ENCODE data around the gene RYR2. TPM values are rescaled to one million over a fixed set of nuclear protein-coding genes. Genes with fewer than 3 reads are reported as not detected.

The RYR2 gene
- polyA plus RNA-seq, 1 of the 3 experiments (the other 2 are of a cell fraction) = under 0.01 TPM

- Histone ChIP-seq H3K9me3 (0 out of 2 replicates have a peak, but pooled peaks cover 8% of the 10 kb centered on the region), H4K20me1 (ENCODE audit: insufficient read depth) (no peaks in the 10 kb centered on the region), H3K9ac (no peak overlapping the region), H3K27ac (ENCODE audit: low read depth in 2 of 2, low read length in 1 of 2) (no peak overlapping the region), H3F3A (replicated peaks; ENCODE audit: insufficient read depth) (no peaks in the 10 kb centered on the region), H3K4me1 (ENCODE audit: control insufficient read depth in 1 of 2, insufficient read depth in 2 of 2, low read depth in 1 of 2, low read length in 1 of 2) (no peaks in the 10 kb centered on the region), H3K9me2 (no peaks in the 10 kb centered on the region), H3K36me3 (replicated peaks in 1 of 2; ENCODE audit: control insufficient read depth in 1 of 2, insufficient read depth in 2 of 2, low read length in 1 of 2) (no peaks in the 10 kb centered on the region), H2AFZ (ENCODE audit: low read depth) (no peak overlapping the region), H3K4me3 (ENCODE audit: low read depth in 2 of 2, low read length in 1 of 2) (no peak overlapping the region), H3K79me2 (ENCODE audit: insufficient read depth) (no peaks in the 10 kb centered on the region), H3K27me3 (ENCODE audit: insufficient read depth) (no peaks in the 10 kb centered on the region), H3K4me2 (no peak overlapping the region)
- TF ChIP-seq SIN3A (IDR thresholded peaks at IDR 0.05; ENCODE audit: borderline replicate concordance, low read depth, low read length) (no peak), PBX3 (IDR thresholded peaks at IDR 0.05) (no peak), RAD21 (IDR thresholded peaks at IDR 0.05; ENCODE audit: low read length) (no peak), RFX5 (IDR thresholded peaks at IDR 0.05; ENCODE audit: low read length) (no peak)
- CTCF ChIA-PET = interaction anchor here (1.3 to 2.4 kb wide), 2 partner anchors 106 to 807 kb away, joined by 3 to 9 read pairs; no protein-coding TSS in a partner anchor
- POLR2A ChIA-PET = no interaction called here
- 60% methylated on average over 13 of the region's 14 CpGs for WGBS (ENCODE audit: low lambda C conversion rate)
- no peak for DNase-seq
These were observed 524.6 kb downstream of the RYR2 start for GRCh38 chr1:237566581-237566980.

GRCh38 chr1:237568955-237569354, 527.0 kb downstream of the RYR2 start:
- H3K36me3 ChIP-seq (replicated peaks in 1 of 2; ENCODE audit: control insufficient read depth in 1 of 2, insufficient read depth in 2 of 2, low read length in 1 of 2) = no peaks in the 10 kb centered on the region
- POLR2A ChIA-PET = no interaction called here
- H4K20me1 ChIP-seq (ENCODE audit: insufficient read depth) = no peaks in the 10 kb centered on the region
- no peaks in the 10 kb centered on the region for H3K4me1 ChIP-seq (ENCODE audit: control insufficient read depth in 1 of 2, insufficient read depth in 2 of 2, low read depth in 1 of 2, low read length in 1 of 2)
- no peak overlapping the region for H3K27ac ChIP-seq (ENCODE audit: low read depth in 2 of 2, low read length in 1 of 2)
- DNase-seq = no peak
- H3K4me3 ChIP-seq (ENCODE audit: low read depth in 2 of 2, low read length in 1 of 2) = no peak overlapping the region
- H3K9me3 ChIP-seq = 0 out of 2 replicates have a peak, but pooled peaks cover 8% of the 10 kb centered on the region
- H3K79me2 ChIP-seq (ENCODE audit: insufficient read depth) = no peaks in the 10 kb centered on the region
- 53% methylated on average over 9 of the region's 9 CpGs for whole genome bisulfite sequencing (ENCODE audit: low lambda C conversion rate)
- CTCF ChIA-PET = interaction anchor here (1.1 to 2.4 kb wide), 3 partner anchors 20 to 809 kb away, joined by 3 to 9 read pairs (median 3); no protein-coding TSS in a partner anchor
- no peaks in the 10 kb centered on the region for H3K9me2 ChIP-seq
- no peak overlapping the region for H2AFZ ChIP-seq (ENCODE audit: low read depth)
- H3F3A ChIP-seq (replicated peaks; ENCODE audit: insufficient read depth) = no peaks in the 10 kb centered on the region
- H3K27me3 ChIP-seq (ENCODE audit: insufficient read depth) = no peaks in the 10 kb centered on the region
- no peak overlapping the region for H3K4me2 ChIP-seq
- TF ChIP-seq TEAD4 (IDR thresholded peaks at IDR 0.05; ENCODE audit: borderline replicate concordance, insufficient read depth) = no peak
- TF ChIP-seq RAD21 (IDR thresholded peaks at IDR 0.05; ENCODE audit: low read length) = no peak
- TF ChIP-seq MEF2A (IDR thresholded peaks at IDR 0.05; ENCODE audit: borderline replicate concordance, low read depth) = no peak
- no peak for TF ChIP-seq MXI1 (IDR thresholded peaks at IDR 0.05; ENCODE audit: low read depth, low read length)
- no peak for TF ChIP-seq GABPA (IDR thresholded peaks at IDR 0.05; ENCODE audit: low read depth)
- no peak for TF ChIP-seq IRF3 (IDR thresholded peaks at IDR 0.05; ENCODE audit: low read depth, low read length)
- no peak for TF ChIP-seq CHD2 (IDR thresholded peaks at IDR 0.05; ENCODE audit: low read length, partially characterized antibody)
- TF ChIP-seq REST (IDR thresholded peaks at IDR 0.05; ENCODE audit: low read depth, low read length) = no peak
- no peak for TF ChIP-seq GATA2 (CRISPR knock-in tag; IDR thresholded peaks at IDR 0.05)
- TF ChIP-seq FOXM1 (IDR thresholded peaks at IDR 0.05; ENCODE audit: low read depth) = no peak
- no peak for TF ChIP-seq YY1 (IDR thresholded peaks at IDR 0.05; ENCODE audit: low read depth)
- no peak for TF ChIP-seq POLR2AphosphoS5 (IDR thresholded peaks at IDR 0.05; ENCODE audit: low read depth, low read length)
- no peak for TF ChIP-seq EZH2phosphoT487 (IDR thresholded peaks at IDR 0.05; ENCODE audit: borderline replicate concordance, low read depth)
- no peak for TF ChIP-seq ZBTB33 (IDR thresholded peaks at IDR 0.05; ENCODE audit: borderline replicate concordance, low read depth)
- TF ChIP-seq ELF1 (IDR thresholded peaks at IDR 0.05) = no peak
- TF ChIP-seq NFIC (IDR thresholded peaks at IDR 0.05; ENCODE audit: borderline replicate concordance) = no peak
- TF ChIP-seq NRF1 (IDR thresholded peaks at IDR 0.05; ENCODE audit: low read depth, low read length) = no peak
- no peak for TF ChIP-seq TAF1 (IDR thresholded peaks at IDR 0.05; ENCODE audit: borderline replicate concordance, low read depth, low read length)
- H3K9ac ChIP-seq = no peak overlapping the region

All from SK-N-SH (cell line).